Nephron (organoid): Measurements from ENCODE around the gene MACROD2.
"Not testable (repeated sequence)": the region's sequence is repeated elsewhere in the genome, so short reads cannot be mapped to it uniquely, and the experiment has no call there.

ENCODE experiments used
- H3K27ac Mint-ChIP-seq, 3 experiments: 2 replicates each; pipeline ENCODE4 v1.8.0; 2020; ENCODE audit warnings: mixed read lengths in 3 of 3, mild to moderate bottlenecking in 2 of 3, moderate library complexity in 1 of 3
- H3K27me3 Mint-ChIP-seq: 2 replicates; pipeline ENCODE4 v1.8.0; 2021; ENCODE audit warnings: low read depth, mild to moderate bottlenecking, moderate library complexity, mixed read lengths
- H3K36me3 Mint-ChIP-seq: 2 replicates; pipeline ENCODE4 v1.8.0; 2020; ENCODE audit warnings: low read depth, mixed read lengths
- H3K4me1 Mint-ChIP-seq: 2 replicates; pipeline ENCODE4 v1.8.0; 2020; ENCODE audit warnings: mixed read lengths
- H3K4me3 Mint-ChIP-seq, 3 experiments: 2 replicates each; pipeline ENCODE4 v1.8.0; 2020; ENCODE audit warnings: mild to moderate bottlenecking in 3 of 3, mixed read lengths in 3 of 3, moderate library complexity in 2 of 3
- H3K9me3 Mint-ChIP-seq: 2 replicates; pipeline ENCODE4 v1.8.0; 2020; ENCODE audit warnings: mixed read lengths
- TF ChIP-seq, protein P1 (sequence below), 3 experiments: fragments of 200-600 bp; sonication (generic); IDR thresholded peaks; one replicate each; pipeline ENCODE4 v1.5.0; 2021; ENCODE audit warnings: antibody characterized with exemption in 3 of 3; ENCODE audit not compliant: unreplicated experiment in 3 of 3

MACROD2 gene

DNA sequence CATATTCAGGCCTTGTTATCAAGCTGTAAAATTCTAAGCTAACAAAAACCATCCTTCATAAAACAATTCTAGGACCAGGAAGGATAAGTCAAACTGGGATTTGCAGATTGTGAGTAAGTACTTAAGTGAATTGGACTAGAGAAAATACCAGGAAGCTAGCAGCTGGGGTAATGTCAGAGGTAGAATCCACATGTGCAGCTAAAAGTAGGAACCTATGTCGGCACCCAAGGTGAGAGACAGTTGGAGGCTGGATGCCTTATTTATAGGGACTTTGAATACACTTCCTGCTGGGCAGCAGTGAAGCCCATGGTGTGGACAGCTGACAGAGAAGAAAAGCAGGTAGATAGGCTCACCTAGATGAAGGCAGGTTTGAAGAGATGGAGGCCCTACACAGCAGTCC, 214.8 kb downstream of the MACROD2 start:
- Mint-ChIP-seq H3K27ac (no peak overlapping the region), H3K4me3 (no peak overlapping the region), H3K36me3 (no peaks in the 10 kb centered on the region), H3K27me3 (no peaks in the 10 kb centered on the region), H3K9me3 (peaks cover under 1% of the 10 kb centered on the region), H3K4me1 (no peaks in the 10 kb centered on the region)
- TF ChIP-seq, protein P1, sequence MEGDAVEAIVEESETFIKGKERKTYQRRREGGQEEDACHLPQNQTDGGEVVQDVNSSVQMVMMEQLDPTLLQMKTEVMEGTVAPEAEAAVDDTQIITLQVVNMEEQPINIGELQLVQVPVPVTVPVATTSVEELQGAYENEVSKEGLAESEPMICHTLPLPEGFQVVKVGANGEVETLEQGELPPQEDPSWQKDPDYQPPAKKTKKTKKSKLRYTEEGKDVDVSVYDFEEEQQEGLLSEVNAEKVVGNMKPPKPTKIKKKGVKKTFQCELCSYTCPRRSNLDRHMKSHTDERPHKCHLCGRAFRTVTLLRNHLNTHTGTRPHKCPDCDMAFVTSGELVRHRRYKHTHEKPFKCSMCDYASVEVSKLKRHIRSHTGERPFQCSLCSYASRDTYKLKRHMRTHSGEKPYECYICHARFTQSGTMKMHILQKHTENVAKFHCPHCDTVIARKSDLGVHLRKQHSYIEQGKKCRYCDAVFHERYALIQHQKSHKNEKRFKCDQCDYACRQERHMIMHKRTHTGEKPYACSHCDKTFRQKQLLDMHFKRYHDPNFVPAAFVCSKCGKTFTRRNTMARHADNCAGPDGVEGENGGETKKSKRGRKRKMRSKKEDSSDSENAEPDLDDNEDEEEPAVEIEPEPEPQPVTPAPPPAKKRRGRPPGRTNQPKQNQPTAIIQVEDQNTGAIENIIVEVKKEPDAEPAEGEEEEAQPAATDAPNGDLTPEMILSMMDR (IDR thresholded peaks at IDR 0.05; ENCODE audit: unreplicated experiment in 3 of 3): no peak

- TF ChIP-seq, protein P1 (IDR thresholded peaks at IDR 0.05; ENCODE audit: unreplicated experiment in 3 of 3): no peak
- Mint-ChIP-seq H3K36me3 (no peaks in the 10 kb centered on the region), H3K4me1 (no peaks in the 10 kb centered on the region), H3K9me3 (peaks cover 13% of the 10 kb centered on the region), H3K4me3 (no peak overlapping the region), H3K27ac (no peak overlapping the region), H3K27me3 (no peaks in the 10 kb centered on the region)
These were observed 218.7 kb downstream of the MACROD2 start for GRCh38 chr20:14214046-14214445.

DNA sequence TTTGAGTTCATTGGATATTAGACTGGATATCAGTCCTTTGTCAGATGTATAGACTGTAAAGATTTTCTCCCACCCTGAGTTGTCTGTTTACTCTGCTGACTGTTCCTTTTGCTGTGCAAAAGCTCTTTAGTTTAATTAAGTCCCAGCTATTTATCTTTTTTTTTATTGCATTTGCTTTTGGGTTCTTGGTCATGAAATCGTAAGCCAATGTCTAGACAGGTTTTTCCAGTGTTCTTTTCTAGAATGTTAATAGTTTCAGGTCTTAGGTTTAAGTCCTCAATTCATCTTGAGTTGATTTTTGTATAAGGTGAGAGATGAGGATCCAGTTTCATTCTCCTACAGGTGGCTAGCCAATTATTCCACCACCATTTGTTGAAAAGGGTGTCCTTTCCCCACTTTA, 220.6 kb downstream of the MACROD2 start:
- not testable (repeated sequence) for H3K4me3 Mint-ChIP-seq, H3K36me3 Mint-ChIP-seq, H3K4me1 Mint-ChIP-seq, H3K27ac Mint-ChIP-seq, H3K27me3 Mint-ChIP-seq
- H3K9me3 Mint-ChIP-seq: peaks cover 17% of the 10 kb centered on the region

DNA sequence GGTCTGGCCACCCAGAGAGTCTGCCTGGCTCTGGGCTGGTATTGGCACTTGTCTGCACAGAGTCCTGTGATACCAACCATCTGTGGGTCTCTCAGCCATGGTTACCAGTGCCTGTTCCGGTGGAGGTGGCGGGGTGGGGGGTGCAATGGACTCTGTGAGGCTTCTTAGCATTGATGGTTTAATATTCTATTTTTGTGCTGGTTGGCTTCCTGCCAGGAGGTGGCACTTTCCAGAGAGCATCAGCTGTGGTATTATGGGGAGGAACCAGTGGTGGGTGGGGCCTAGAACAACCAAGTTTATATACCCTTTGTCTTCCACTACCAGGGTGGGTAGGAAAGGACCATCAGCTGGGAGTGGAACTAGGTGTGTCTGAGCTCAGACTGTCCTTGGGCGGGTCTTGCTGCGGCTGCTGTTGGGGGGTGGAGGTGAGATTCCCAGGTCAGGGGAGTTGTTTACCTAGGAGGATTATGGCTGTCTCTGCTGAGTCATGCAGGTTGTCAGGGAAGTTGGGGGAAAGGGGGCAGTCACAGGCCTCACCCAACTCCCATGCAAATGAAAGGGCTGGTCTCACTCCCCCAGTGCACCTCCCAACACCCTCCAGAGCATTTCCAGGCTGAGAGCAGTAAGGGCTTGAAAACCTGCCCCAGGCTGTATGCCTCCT, 224.6 kb downstream of the MACROD2 start:
- Mint-ChIP-seq H3K4me3 (no peak overlapping the region), H3K27ac (no peak overlapping the region), H3K9me3 (peaks cover 17% of the 10 kb centered on the region), H3K4me1 (no peaks in the 10 kb centered on the region), H3K36me3 (no peaks in the 10 kb centered on the region), H3K27me3 (no peaks in the 10 kb centered on the region)
- TF ChIP-seq, protein P1 (IDR thresholded peaks at IDR 0.05; ENCODE audit: unreplicated experiment in 3 of 3): no peak

DNA sequence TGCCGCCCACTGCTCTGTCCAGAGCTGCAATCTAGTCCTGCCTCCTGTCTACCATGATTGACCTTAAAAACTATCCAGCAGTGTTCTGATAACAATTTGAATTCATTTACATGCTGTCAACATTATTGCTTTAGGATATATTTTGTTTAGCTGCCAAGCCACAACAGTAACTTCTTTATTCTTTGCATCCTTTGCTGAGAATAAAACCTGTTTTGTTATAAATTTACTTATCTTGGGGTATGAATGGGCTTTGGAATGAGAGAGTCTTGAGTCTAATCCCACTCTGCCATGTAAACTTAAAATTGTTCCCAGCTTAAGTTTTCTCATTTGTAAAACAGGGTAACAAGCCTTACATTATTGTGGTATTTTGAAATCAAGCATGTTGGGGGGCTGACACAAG, 225.7 kb downstream of the MACROD2 start:
- Mint-ChIP-seq H3K4me1 (no peaks in the 10 kb centered on the region), H3K27me3 (no peaks in the 10 kb centered on the region), H3K36me3 (no peaks in the 10 kb centered on the region), H3K9me3 (peaks cover 11% of the 10 kb centered on the region), H3K4me3 (no peak overlapping the region), H3K27ac (no peak overlapping the region)
- TF ChIP-seq, protein P1 (IDR thresholded peaks at IDR 0.05; ENCODE audit: unreplicated experiment in 3 of 3): no peak

GRCh38 chr20:14223806-14224205, 228.5 kb downstream of the MACROD2 start:
- TF ChIP-seq, protein P1 (IDR thresholded peaks at IDR 0.05; ENCODE audit: unreplicated experiment in 3 of 3): no peak
- Mint-ChIP-seq H3K36me3 (no peaks in the 10 kb centered on the region), H3K9me3 (peaks cover 7% of the 10 kb centered on the region), H3K4me3 (no peak overlapping the region), H3K4me1 (no peaks in the 10 kb centered on the region), H3K27me3 (no peaks in the 10 kb centered on the region), H3K27ac (no peak overlapping the region)

DNA sequence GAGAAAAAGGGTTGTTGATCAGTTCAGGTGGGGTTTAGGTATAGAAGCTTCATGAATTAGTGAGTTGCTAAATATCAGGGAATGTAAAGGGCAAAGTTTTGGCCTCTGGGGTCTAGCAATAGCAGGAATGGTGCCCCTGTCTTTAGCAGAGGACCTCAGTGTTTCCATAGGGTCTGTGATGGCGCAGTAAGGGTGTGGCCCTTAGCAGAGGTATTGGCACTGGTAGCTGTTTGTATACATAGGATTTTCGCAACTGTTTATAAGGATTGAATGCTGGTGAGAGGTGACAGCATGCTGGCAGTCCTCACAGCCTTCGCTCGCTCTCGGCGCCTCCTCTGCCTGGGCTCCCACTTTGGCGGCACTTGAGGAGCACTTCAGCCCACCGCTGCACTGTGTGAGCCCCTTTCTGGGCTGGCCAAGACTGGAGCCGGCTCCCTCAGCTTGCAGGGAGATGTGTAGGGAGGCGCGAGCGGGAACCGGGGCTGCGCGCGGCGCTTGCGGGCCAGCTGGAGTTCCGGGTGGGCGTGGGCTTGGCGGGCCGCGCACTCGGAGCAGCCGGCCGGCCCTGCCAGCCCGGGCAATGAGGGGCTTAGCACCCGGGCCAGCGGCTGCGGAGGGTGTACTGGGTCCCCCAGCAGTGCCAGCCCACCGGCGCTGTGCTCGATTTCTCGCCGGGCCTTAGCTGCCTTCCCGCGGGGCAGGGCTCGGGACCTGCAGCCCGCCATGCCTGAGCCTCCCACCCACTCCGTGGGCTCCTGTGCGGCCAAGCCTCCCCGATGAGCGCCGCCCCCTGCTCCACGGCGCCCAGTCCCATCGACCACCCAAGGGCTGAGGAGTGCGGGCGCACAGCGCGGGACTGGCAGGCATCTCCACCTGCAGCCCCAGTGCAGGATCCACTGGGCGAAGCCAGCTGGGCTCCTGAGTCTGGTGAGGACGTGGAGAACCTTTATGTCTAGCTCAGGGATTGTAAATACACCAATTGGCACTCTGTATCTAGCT, 231.0 kb downstream of the MACROD2 start:
- H3K4me1 Mint-ChIP-seq, H3K4me3 Mint-ChIP-seq, H3K36me3 Mint-ChIP-seq, H3K27me3 Mint-ChIP-seq, H3K9me3 Mint-ChIP-seq, H3K27ac Mint-ChIP-seq: not testable (repeated sequence)
